NCI-H1694 treated with DMSO at 0.1 percent for 48 hours (cell line): ENCODE results near the gene UBXN2A.
A peak's percentile ranks its signal among the peaks of the same experiment; 100 is the strongest.

Experiments
- DNase-seq: peaks from one replicate; lab custom pipeline; 2025; lab: John Stamatoyannopoulos, UW

The UBXN2A gene, protein sequence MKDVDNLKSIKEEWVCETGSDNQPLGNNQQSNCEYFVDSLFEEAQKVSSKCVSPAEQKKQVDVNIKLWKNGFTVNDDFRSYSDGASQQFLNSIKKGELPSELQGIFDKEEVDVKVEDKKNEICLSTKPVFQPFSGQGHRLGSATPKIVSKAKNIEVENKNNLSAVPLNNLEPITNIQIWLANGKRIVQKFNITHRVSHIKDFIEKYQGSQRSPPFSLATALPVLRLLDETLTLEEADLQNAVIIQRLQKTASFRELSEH

DNA sequence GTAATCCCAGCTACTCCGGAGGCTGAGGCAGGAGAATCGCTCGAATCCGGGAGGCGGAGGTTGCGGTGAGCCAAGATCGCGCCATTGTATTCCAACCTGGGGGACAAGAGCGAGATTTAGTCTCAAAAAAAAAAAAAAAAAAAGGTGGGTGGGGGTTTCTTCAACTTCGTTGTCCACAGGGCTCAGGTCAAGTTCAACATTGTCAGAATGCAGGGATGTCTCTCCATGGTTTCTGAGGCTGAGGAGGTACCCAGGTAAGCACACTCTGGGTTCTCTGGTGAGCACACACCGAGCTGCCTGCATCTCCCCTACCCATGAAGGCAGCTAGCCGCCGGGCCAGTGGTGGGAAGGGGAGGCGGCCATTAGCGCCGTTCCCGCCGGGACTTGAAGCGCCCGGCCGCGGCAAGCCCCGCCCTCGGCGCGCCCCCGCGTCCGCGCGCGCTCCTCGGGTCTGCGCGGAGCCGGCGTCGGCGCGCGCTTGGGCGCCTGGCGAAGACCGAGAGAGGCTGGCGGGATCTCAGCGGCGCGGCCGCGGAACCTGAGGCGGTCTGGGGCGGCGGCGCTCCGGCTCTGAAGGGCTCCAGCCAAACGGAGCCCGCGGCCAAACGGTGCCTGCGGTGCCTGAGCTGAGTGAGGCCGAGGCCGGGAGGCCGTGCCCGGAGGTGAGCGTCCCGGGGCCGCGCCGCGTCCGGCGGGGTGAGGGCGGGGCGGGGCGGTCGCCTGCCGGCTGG is at the start of gene UBXN2A:
TSS of gene UBXN2A (plus strand) at position 477 of the 731 bp plus-strand sequence. CDS start 17,852 bp downstream, outside the sequence.
- DNase-seq = peak; percentile 69

DNA sequence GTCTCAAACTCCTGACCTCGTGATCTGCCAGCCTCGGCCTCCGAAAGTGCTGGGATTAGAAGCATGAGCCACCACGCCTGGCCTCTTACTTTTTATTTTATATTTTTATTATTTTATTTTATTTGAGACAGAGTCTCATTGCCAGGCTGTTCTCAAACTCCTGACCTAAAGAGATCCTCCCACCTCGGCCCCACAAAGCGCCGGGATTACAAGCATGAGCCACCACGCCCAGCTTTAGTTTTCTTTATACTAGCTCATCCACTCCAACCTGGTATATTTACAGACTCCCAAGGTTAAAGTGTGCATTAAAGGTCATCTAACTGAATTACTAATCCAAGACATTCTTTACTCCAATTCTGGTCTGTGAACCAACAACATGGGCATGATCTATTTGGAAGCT is 40.1 kb upstream of the UBXN2A start:
- no peak for DNase-seq

DNA sequence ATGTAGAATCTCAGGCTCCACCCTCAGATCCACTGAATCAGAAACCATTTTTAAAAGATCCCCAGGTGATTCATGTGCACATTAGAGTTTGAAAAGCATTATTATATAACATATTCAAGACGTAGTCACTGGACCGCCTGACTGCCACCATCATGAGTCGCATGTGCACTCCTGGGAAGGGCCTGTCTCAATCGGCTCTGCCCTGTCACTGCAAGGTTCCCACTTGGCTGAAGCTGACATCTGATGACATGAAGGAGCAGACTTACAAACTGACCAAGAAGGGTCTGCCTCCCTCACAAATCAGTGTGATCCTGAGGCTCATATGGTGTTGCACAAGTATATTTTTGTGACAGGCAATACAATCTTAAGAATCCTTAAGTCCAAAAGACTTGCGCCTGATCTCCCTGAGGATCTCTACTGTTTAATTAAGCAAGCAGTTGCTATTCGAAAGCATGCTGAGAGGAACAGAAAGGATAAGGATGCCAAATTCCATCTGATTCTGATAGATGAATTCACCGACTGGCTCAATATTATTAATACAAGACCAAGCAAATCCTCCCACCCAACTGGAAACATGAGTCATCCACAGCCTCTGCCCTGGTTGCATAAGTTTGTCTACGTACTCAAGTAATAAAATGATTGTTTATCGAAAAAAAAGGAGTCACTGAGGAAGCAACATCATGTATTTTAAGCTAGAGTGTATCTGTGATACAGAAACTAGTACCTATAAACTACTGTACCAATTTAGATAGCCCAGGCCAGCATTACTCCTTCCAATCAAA is 39.5 kb upstream of the UBXN2A start:
- no peak for DNase-seq

DNA sequence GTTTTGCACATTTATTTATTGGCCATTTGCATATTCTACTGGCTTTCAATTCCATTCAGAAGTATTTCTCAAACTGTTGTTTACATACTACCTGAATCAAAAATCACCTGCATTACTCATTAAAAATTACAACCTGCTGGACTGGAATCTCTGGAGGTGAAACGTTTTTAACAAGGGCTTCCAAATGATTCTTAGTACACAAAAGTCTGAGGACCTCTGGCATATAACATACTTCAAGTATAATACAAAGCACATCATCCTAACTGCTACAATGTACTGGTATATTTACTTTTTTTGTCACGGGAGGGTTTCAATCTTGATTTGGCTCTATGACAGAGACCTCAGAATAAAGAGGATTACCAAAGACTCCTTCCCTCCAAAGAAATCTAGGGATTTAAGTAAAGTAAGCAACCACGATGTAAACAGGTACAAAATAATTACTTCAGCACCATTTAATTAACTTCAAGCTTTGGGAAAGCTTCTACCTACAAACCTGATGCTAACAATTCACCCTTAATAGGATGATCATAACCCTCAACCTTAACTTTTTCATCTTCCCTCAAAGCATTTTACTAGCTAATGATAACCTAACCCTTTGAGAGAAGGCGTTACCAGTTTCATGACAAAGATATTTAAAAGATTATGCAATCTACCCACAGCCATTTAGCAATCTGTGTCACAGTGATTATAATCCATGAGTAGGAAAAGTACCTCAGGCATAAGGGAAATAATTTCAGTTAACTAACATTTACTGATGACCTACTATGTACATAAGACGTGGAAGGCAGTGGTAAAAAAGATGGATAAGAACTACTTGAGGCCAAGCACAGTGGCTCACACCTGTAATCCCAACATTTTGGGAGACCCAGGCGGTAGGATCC is 38.1 kb upstream of the UBXN2A start:
- DNase-seq = no peak

DNA sequence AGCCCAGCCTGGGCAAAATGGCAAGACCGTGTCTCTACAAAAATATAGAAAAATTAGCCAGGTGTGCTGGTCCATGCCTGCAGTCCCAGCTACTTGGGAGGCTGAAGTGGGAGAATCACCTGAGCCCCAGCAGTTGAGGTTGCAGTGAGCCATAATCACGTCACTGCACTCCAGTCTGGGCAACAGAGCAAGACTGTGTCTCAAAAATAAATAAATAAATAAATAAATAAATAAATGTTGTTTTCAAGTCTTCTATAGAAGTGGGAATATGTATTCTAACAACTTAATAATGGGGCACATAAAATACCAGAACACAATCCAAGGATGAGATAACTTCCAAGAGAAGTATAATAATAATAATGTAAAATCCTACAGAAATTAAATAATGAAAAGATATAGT is 37.2 kb upstream of the UBXN2A start:
- no peak for DNase-seq

DNA sequence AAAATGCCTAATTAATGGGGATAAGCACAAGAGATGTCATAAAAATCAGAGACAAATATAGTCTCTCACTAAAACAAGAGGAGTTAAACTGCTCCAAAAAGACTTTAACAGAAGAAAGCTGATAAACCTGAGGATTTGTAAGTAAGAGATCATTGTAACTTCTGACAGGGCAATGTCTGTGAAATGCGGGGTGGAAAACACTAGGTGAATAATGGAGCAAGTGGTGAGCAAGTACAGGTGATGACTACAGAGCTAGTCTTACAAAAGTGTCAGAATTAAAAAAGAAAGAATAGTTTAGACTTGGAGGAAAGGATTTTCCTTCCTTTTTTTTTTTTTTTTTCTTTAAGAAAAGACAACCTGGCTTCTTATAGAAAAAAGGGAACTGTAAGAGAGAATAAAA is 36.0 kb upstream of the UBXN2A start:
- DNase-seq = no peak

DNA sequence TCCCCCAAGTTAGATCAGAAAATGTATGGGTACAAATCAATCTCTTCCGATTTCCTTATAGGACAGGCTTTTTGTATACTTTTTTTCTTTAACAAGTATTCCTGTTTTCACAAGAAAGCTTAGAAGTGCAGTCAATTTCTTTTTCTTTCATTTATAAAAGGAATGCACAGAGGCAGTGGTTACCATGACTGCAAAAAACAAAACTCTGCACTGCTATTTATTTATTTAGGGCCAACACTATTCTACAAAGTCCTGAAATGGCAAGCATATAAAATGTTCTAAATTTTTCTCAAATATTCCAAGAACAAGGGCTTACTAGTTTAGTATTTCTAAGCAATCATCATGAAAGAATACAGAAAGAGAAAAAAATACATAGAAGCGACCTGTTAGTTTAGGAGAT is 35.6 kb upstream of the UBXN2A start:
- DNase-seq = no peak

DNA sequence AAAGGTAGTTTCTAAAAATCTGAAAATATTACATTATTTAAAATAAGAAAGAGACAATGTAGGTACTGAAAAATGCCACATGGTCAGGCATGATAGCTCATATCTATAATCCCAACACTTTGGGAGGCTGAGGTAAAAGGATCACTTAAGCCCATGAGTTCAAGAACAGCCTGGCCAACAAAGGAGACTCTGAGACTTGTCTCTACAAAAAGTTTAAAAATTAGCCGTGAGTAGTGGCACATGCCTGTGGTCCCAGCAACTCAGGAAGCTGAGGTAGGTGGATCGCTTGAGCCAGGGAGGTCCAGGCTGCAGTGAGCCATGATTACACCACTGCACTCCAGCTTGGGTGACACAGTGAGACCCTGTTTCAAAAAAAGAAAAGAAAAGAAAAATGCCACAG is 35.1 kb upstream of the UBXN2A start:
- DNase-seq = no peak

DNA sequence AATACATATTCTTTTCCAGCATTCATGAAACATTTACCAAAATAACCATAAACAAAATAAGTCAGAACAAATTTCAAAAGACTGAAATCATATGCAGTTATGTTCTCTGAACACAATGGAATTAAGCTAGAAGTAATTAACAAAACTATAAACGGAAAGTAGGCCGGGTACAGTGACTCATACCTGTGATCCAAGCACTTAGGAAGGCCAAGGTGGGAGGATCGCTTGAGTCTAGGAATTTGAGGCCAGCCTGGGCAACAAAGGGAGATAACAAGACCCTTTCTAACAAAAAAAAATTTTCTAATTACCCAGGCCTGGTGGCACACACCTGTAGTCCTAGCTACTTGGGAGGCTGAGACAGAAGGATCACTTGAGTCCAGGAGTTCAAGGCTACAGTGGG is 28.2 kb upstream of the UBXN2A start:
- no peak for DNase-seq

DNA sequence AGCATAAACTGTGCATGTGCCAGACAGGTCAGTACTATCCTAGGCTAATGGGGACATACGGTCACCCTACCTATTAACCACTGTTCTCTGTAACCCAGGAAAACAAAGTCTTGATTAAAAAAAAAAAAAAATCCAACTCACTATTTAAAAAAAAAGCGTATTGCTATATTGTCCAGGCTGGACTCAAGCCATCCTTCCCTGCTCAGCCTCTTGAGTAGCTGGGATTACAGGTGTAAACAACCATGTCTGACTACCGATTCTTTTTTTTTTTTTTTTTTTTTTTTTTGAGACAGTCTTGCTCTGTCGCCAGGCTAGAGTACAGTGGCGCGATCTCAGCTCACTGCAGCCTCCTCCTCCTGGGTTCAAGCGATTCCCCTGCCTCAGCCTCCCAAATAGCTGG is 24.9 kb upstream of the UBXN2A start:
- no peak for DNase-seq

DNA sequence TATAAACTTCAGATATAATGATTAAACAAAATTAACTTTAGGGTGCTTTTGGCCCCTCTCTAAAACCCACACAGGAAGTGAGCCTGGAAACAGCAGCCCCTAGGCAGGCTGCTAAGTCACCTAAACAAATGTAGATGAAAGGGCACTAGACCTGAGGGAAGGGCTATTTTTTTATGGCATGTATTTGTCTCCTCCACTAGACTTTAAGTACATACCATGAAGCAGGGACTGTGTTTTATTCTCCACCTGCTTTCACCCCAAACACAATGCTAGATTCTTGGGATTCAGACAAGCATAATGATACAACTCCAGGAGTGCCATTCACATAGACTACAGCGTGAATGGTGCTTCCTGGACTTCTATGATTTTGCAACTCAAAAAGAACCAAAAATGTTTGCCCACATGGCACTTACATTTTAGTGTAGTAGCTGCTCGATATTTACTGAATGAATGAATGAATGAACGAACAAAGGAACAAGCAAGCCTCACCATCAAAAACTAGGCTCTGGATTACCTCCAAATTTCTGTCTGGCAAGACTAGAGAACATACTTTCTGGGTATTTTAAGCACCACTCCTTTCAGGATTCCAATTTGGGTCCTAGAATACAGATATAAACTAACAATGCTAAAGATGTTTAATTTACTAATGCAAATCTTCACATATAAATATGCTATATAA is 23.4 kb upstream of the UBXN2A start:
- no peak for DNase-seq

DNA sequence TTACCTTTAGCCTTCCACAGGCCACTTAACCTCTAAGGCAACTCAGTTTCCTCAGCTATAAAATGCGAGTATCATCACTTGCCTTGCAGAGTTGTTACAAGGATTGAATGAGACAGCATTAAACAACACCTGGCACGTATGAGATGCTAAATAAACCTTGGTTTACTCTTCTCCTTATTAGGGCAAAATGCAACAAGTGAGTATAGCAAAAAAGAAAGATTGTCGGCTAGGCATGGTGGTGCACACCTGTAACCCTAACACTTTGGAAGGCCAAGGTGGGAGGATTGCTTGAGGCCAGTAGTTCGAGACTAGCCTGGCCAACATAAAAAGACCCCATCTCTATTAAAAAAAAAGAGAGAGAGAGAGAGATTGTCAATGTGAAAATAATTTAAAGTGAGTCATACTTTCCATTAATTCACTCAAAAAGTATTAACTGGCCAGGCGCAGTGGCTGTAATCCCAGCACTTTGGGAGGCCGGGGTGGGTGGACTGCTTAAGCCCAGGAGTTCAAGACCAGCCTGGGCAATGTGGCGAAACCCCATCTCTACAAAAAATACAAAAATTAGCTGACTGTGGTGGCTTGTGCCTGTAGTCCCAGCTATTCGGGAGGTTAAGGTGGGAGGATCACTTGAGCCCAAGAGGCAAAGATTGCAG is 21.3 kb upstream of the UBXN2A start:
- DNase-seq = no peak

DNA sequence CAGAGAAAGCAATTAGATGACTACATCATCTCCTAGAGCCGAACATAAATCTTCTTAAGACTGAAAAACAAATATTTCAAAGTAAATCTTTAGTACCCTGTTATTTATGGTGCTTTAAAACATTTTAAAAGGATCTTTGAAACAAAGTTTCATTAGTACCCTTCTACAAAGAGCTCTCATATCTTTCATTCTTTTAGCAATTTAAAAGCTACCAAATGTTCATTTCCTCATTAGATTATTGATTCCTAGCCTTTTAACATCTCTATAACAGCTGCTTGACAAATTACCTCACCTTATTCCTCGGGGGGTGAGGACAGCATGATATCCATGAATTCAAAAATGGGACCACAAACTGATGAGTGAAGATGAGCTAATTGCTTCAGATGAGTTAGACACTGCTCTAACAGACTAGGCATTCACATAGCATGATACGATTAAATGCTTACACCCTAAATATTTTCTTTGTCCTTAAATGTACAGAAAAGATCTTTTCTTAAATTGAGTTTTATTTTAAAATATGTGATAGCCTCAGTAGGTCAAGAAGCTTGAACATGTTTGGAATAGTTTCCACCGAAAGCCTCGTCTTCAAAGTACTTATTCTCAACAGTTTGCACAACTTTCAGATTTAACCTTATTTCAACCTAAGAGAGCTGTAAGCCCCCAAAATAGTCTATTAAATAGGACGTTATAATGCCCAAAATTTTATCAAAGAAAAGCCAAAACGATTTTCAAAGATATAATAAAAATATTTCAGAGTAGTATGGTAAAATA is 15.5 kb upstream of the UBXN2A start:
- DNase-seq = no peak

DNA sequence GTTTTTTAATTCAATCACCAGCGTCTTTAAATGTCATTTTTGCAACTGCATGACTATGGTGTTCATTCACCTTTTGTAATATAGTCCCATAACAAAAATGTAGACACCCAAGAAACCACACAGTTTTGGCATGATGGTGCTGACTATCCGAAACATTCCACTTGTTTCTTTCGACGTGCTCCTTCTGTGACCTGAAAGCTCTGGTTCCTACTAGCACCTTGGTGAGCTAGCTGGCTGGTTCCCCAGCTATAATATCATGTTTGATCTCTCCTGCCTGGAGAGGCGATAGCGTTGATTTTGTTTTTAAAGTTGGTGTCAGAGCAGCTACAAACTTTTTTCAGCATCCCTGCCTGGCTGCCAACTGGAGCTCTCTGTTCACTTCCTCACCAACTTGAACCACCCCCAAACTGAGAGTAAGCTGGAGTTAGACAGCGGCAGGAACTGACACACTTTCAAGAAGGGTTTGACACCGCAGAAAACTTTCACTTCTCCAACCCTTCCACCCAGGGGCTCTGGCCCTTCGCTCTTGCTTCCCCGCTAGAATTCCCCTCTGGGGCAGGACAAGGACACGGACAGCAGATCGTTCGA is 14.5 kb upstream of the UBXN2A start:
- no peak for DNase-seq

DNA sequence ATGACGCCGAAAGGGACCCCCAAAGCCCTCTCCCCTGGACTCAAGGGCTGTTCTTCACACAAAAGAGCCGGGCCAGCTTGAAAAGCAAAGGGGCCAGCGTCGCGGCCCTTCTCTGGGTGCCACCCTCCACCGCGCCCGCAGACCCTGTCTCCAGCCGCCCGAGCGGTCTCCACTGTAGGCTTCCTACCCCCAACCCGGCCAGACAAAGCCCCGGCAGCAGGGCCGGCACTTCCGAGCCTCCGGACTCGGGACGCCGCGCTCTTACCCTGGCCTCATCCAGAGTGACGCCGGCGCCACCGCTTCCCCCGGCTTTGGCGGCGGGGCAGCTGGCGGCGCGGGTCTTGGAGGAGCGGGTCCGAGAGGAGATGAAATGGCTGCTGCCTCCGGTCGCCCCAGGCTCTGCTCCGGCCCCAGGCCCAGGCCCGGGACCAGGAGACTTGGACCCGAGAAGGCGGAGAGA is 13.9 kb upstream of the UBXN2A start:
- DNase-seq = no peak

DNA sequence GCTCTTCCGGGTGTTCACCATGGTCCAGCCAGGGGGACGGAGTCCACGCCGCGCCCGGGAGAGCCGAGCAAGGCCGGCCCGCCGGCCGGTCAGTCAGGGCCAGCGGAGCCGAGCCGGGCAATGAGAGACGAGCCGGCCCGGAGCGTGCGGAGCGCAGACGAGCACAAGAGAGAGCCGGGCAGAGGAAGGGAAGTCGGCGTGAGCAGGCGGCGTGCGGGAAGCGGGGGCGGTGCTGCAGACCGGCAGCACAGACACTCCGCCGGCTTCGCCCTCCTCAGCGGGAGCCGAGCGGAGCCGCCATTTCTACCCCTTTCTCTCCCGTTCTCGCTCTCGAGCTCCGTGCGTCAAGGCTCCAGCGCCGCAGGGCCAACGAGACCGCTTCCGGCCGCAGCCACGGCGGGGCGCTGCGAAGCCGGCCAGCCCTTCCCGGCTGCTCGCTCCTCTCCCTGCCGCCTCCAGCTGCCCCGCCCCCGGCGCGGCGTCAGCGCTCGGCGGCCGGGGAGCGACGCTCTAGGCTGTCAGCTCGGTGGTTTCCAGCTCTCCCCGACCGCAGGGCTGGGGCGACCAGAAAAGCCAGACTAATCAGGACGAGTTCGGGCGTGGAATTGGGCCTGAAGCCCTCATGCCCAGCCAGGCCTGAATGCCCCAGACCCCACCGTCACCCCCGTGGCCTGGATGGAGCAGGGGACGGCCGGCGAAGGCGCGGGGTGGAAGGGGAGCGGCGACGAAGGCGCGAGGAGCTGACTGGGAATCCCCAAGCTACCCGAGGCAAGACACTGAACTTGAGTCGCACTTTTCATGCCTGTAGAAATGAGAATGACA is 13.3 kb upstream of the UBXN2A start, which contains the start of gene ATAD2B:
TSS of gene ATAD2B (minus strand) at position 374 of the 822 bp plus-strand sequence. CDS start at position 21, 353 bp downstream.
- peak; percentile 89 for DNase-seq

DNA sequence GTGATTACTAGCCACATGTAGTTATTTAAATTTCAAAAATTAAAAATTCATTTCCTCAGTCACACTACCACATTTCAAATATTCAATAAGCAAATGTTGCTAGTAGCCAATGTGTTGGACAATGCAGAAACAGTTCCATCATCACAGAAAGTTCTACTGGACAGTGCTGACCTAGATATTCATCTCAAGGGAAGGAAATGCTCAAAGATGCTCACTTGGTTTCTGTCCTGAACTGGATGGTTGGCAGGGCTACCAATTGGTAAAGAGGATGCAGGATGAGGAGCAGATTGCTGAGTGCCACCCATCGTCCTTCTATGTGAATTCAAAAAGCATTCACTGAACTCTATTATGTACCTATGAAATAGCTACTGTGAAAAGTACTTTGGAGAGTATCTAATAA is 6.0 kb upstream of the UBXN2A start:
- DNase-seq = no peak
